Measurements from ENCODE around the gene KRT8. TPM values are rescaled to one million over a fixed set of nuclear protein-coding genes. Genes with fewer than 3 reads are reported as not detected.

The KRT8 gene
- total RNA-seq, 1 donor from 2014 or later, result 9.6 TPM

DNA sequence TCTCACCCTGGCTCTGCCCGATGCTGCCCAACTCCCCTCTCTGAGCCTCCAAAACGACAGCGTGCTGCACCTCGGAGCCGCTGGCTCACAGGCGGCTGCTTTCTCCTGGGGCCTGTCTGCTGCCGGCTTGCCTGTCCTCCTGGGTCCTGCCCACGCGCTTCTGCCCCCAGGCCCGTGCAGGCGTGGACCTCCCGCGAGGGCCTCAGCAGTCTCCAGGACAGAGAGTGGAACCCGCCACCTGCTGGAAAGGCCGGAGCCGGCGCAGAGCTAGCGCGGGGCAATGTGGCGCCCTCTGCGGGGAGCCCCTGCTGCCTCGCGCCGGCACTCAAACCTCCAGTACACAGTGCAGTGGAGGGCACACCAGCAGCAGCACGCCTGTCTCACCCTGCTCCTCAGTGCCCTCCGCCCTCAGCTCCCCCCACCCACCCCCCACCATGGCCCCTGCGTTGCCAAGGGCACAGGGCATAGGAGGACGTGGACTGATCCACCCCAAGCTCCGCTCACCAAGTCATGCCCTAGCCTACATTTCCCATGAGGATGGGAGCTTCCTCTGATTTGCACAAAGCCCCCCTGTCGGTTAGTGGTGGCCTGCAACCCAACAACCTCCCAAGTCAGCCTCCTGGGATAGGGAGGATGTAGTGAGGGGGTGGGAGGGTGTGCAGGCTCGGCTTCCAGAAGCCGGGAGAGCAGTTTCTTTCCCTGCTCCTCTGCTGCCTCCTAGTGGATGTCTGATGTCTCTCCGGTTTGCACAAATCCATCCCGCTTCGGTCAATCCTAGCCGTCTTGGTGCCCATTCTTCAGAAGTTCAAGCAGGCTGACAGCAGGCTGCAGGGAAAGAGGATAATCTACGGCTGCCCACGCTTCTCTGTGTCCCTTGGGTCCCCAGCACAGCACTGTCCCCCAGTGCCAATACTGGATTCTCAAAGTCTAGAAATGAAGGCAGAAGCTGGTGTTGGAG lies 25.2 kb downstream of the KRT8 start:
- intact Hi-C loops (cut with DNase I), result loop anchor here (5.0 to 10.0 kb wide), 2 partner anchors 297 to 505 kb away; no protein-coding TSS in a partner anchor
- ATAC-seq (peak; percentile 90), DNase-seq (ENCODE audit: low spot score) (peak; percentile 85)

DNA sequence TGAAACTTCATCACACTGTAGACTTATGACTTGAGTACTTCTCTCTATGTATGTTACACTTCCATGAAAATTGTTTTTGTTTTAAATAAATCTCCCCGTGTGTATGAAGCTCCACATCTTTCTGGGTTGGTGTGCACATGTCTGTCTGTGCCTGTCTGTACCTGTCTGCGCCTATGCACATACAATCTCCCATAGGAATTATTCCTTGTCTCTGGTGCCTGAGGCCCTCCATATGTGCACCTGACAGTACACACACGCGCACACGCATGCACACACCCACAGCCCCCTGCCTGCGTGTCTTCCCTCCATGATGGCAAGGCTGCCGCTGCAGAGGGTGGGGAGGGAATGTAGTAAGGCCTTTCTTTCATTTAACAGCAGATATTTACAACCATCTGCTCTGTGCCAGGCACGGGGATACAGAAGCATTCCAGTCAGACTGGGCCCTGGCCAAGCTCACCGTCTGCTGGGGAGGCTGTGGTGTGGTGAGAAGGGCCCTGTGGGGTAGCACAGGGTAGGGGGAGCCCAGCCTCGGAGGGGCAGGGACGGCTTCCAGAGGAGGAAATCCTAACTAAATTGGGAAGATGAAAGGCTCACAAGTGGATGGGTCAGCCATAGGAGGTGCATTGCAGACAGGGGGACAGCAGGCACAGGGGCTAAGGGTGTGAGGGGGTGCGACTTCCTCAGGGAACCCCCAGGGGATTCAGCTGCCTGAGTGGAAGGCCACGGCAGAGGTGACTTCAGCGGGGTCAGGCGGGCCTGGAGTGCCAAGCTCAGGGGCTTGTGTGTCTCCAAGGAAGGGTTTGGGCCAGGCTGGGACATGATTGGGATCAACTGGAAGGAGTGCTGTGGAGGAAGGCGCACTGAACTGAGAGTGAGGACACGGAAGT lies 26.1 kb downstream of the KRT8 start:
- no peak for ATAC-seq
- no peak for DNase-seq (ENCODE audit: low spot score)
- intact Hi-C loops (cut with DNase I), result loop anchor here (5.0 to 10.0 kb wide), 2 partner anchors 296 to 504 kb away; no protein-coding TSS in a partner anchor

DNA sequence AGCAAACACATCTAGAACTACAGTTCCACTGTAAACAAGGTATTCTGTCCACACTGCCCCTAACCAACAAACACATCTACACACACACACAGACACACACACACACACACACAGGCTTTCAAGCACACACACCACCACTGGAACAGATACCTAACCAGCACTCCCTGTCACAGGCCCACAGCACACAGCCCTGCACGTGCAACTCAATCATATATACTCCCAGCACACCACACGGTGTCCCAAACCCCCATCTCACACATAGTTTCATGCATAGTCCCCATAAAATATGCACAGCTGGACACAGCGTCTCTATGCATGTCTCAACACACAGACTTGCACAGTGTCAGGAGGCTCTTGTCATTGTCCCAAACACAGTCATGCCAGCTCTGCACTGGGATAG lies 27.6 kb downstream of the KRT8 start:
- no peak for ATAC-seq
- intact Hi-C loops (cut with DNase I), result loop anchor here (5.0 to 10.0 kb wide), 2 partner anchors 295 to 502 kb away; no protein-coding TSS in a partner anchor
- no peak for DNase-seq (ENCODE audit: low spot score)

DNA sequence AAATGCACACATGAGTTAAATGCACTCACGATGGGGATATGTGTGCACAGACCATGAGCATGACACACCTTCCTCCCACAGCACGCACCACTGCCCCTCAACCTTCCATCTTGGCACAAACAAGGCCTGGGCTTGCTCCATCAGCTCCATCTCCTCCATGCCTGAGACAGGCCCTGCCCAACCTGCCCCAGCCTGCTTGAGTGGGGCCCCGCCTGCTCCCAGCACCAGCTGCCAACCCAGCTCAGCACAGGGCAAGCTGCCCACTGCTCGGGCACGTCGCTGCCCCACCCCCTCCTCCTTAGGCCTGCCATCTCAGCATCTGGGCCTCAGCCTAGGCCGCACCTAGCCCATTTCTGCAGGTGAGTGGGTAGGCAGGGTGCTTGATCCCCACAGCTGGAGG lies 28.5 kb downstream of the KRT8 start:
- intact Hi-C loops (cut with DNase I), result loop anchor here (5.0 to 10.0 kb wide), 2 partner anchors 294 to 502 kb away; no protein-coding TSS in a partner anchor
- DNase-seq (ENCODE audit: low spot score) (peak; percentile 75), ATAC-seq (no peak)

DNA sequence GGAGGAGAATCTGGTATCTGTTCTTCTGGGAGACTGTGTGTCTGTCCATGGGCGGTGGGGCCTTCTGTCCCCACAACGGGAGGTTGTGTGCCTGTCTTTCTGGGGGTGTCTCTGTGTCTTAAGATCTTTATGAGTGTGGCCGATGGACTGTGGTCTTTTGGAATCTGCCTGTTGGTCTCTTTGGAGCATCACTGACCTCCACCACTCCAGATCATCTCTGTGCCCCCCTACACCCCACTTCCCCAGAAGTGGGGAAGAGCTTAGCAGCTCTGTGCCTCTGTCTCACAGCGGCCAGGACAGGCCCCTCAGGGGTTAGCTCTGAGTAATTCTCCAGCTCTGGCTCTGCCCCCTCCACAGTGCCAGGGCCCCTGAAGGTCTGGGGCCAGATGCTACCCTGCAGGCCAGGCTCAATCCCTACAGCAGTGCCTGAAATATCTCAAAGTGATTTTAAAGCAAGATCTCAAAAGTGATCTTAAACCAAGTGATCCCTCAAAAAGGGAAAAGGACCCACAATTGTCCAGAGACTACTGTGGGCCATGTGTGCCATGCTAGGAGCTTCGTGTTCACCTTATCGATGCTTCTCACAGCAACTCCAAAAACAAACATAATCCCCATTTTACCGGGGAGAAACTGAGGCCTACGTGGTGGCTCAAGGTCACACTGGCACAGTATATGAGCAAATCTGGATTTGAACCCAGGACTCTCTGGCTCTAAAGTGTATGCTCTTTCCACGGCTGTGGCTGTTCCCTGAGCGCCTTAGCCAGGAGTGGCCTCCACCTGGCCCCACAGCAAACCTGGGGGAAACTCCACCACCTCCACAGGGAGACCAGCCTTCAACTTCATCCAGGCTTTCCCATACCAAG lies 30.1 kb downstream of the KRT8 start:
- intact Hi-C loops (cut with DNase I), result loop anchor here (5.0 to 10.0 kb wide), 3 partner anchors 293 to 718 kb away; no protein-coding TSS in a partner anchor
- DNase-seq (ENCODE audit: low spot score) (no peak), ATAC-seq (no peak)

DNA sequence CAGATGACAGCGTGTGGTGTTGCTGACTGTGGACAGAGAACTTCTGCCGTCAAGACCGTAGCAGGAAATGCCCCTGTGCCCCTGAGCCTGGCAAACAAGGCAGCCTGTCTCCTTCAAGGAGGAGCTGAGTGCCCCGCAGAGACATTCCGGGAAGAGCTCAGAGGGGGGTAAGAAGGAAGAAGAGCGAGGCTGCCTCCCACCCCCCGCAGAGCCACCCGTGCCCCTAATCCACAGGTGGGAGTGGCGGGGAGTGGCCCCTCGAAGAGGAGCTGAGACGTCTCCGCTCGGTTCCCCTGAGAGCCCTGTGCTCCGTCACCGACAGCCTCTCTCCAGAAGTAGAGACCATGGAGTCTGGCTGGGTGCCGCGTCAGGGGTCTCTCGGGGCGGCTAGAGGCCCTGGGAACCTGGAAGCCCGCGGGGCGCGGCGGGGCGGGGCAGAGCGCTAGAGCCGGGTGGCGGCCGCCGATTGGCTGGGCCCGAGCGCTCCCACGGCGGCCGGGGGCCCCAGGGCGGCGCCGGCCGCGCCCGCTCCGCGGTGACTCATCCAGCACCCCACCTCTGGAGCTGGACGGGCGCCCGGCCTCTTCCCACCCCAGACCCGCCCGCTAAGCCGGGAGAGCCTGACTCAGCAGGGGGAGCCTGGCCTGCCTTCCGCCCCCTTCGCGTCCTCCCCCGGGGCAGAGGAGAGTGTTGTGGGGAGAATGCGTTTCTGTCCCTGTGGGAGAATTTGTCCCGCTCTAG lies 30.9 kb downstream of the KRT8 start:
- DNase-seq (ENCODE audit: low spot score), result peak; percentile 93
- intact Hi-C loops (cut with DNase I), result loop anchor here (5.0 to 10.0 kb wide), 2 partner anchors 499 to 717 kb away; no protein-coding TSS in a partner anchor
- ATAC-seq, result peak; percentile 72

DNA sequence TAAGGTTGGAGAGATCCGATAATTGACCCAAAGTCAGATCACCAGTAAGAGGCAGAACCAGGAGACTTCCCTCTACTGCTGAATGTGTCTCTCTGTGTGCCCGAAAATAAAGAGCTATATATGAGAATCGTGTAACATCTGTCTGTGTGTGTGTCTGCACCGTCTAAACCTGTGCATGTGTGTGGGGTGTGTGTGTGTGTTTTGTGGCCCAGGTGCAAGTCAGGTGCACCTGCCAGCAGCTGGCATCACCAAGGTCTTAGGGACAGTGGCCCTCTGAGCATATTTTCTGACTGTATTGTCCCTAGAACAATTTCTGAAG lies 31.4 kb downstream of the KRT8 start:
- ATAC-seq, result no peak
- no peak for DNase-seq (ENCODE audit: low spot score)
- intact Hi-C loops (cut with DNase I), result loop anchor here (5.0 to 10.0 kb wide), 2 partner anchors 499 to 716 kb away; no protein-coding TSS in a partner anchor

DNA sequence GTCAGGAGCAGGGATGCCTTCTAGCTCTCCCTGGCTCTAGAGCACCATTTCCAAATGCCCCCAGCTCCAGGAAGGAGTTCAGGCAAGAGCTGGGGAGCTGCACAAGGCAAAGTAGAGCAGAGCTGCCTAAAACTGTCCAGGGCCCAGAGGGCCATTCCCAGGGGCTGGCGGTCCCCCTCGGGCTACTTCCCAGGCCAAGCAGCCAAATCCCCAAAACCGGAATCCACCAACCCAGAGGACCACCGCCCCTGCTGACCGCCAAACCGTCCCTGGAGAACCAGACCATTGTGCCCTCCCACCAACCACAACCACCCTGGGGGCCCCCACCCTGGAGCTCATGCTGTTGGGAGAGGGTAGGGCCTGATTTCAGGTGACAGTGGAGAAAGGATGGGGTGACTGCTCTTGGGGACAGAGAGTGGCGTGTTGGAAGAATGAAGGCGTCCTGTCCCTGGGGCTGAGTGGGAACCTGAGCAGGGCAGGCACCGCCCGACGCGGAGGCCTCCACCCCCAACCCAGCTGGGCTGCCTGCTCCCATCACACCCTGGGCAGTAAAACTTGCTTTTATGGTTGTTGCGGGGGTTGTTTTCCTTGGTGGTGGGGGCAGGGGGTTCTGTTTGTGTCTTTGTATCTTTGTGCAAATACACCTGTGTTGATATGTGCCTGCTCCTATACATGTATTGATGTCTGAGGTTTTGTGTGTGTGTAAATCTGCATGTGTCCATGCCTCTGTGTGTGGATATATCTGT lies 32.1 kb downstream of the KRT8 start:
- no peak for ATAC-seq
- intact Hi-C loops (cut with DNase I), result loop anchor here (5.0 to 10.0 kb wide), 2 partner anchors 498 to 716 kb away; no protein-coding TSS in a partner anchor
- DNase-seq (ENCODE audit: low spot score), result no peak

DNA sequence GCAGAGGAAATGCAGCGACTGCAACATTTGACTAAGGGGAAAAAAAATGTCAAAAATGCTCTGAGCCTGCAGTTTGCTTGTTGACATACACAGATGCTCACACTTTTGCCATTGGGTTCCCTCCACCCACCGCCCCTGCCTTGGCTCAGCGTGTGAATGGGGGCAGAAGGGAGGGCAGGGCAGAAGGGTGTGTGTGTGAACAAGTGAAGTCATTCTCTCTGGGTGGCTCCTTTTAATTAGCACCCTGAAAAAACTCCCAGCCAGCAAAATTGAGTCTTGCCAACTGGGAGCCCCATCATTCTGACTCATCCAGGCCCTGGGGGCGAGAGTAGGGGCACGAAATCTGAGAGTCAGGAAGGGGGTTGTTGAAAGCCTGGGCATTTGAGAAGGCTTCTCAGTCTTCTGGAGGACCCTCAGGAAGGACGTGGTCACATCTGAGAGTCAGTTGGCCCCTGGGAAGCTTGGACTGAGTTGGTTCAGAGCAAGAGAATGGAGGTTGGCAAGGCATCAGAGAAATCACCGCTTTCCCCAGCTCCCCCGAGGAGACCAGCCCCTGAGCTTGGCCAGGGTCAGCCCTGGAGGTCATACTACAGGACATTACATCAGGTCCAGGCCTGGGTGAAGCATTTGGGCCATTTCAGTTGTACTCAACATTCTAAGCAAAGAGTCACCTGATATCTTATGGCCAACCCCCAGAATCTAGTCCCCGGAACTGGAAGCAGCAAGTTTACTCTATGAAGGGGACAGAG lies 33.4 kb downstream of the KRT8 start:
- DNase-seq (ENCODE audit: low spot score) (peak; percentile 80), ATAC-seq (peak; percentile 74)
- intact Hi-C loops (cut with DNase I), result loop anchor here (5.0 to 10.0 kb wide), 2 partner anchors 497 to 714 kb away; no protein-coding TSS in a partner anchor

DNA sequence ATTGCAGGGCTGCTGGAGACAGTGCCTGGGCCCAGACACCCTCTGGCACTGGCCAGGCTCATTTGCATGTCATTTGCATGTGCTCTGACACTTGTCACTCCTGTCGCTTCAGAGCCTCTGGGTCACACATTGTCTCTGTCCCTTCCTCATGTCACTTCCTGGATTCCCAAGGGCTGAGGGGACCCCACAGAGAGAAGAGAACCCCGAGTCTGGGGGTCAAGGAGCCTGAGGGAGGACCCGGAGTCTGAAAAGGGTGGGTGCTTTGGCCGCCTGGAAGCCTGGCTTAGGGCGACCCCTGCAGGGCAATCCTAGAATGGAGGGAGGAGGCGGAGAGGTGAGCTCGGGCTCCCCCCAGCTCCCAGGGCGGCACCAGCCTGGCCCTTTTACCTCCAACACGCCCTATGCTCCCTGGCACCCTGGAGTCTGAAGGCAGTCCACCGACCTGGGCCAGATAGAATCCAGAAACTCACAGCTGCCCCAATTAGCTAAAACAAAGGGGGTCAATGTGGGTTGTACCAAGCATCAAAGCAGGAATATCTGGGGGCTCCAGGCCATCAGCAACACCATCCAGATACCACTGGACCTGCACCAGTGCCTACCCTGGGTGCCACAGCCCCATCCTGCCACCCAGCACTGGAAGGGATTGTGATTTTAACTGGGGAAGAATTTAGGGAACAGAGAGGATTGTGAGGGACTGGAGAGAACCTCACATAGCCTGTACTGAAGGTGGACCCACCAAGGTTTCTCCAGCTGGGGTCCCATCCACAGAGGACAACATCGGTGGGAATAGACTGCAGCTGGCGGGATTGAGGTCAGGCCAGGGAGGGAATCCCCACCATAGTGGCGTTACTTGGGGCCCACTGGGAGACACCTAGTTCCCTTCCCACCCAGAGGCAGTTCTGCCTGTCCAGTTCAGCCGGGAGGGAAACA lies 34.2 kb downstream of the KRT8 start:
- DNase-seq (ENCODE audit: low spot score) (peak; percentile 80), ATAC-seq (peak; percentile 25)

DNA sequence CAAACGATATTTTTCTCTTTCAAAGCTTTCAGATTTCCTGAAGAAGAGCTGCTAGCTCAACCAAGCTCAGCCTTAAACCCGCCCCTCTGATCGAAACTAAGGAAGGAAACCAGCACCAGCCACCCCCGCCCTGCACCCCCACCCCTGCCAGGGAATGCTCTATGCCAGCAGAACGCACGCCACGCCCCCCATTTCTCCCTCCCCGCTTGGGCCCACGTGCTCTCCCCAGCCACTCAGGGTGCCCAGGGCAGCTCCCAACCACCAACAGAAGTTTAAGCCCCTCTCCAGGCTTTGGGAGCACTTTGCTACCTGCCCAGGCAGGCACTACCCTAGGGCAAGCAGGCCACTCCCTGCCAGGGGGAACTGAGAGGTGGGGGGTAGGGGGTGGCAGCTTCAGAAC lies 37.2 kb downstream of the KRT8 start:
- DNase-seq (ENCODE audit: low spot score) (peak; percentile 79), ATAC-seq (peak; percentile 35)
- intact Hi-C loops (cut with DNase I), result no loop called here

More for the DNA sequence above, 34.2 kb downstream of the KRT8 start:
- intact Hi-C loops (cut with DNase I), result loop anchor here (5.0 to 10.0 kb wide), 2 partner anchors 496 to 713 kb away; no protein-coding TSS in a partner anchor

DNA sequence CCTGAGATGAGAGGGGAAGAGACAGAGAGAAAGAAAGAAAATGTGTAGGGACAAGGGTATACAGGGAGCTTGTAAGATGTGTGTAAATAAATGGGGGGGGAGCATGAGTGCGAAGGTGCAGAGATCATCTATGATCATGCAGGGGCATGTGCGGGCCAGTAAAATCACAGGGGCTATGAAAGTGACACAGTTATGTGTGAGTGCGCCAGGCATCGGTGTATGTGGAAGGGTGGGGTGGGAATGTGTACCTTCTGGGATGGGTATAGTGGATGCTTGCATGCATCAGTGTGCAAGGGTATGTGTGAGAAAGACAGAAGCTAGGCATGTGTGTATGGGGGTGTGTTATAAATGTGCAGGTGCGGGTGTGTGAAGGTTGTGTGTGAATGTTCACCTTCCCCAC lies 37.7 kb downstream of the KRT8 start:
- intact Hi-C loops (cut with DNase I), result no loop called here
- ATAC-seq (no peak), DNase-seq (ENCODE audit: low spot score) (no peak)

DNA sequence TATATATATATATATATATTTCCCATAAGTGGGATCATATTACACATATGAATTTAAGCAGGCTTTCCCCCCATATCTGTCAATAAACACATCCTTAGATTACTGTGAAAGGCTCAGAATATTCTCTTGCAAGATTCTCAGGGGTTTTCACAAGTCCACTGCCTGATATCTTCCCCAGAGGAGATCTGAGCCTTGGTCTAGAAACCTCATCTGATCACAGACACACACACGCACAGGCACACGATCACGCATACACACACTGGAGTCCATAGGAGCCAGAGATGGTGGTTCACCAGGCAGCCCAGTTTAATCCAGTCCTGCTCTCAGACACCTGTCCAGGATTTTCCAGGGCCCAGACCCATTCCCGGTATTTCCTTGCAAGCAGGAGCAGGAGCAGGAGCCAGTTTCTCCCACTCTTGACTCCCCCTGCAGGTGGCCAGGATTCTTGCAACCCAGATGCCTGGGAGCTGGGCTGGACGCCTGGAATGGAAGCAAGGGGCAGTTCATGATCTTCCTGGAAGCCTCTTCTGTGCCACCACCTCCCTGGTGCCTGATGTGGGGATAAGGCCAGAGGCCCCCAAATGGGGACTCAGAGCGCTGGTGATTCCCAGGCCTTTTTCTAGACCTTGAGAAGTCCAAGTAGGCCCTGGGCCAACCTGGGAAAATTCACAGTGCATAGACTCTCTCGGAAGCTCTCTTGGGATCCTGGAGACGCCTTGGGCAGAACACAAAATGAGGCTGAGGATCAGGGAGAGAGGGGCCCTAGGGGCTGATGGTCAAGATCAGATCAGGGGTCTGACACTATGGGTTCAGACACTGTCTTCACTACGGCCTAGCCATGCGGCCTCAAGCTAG lies 39.6 kb downstream of the KRT8 start:
- intact Hi-C loops (cut with DNase I), result no loop called here
- ATAC-seq (peak; percentile 60), DNase-seq (ENCODE audit: low spot score) (peak; percentile 76)

DNA sequence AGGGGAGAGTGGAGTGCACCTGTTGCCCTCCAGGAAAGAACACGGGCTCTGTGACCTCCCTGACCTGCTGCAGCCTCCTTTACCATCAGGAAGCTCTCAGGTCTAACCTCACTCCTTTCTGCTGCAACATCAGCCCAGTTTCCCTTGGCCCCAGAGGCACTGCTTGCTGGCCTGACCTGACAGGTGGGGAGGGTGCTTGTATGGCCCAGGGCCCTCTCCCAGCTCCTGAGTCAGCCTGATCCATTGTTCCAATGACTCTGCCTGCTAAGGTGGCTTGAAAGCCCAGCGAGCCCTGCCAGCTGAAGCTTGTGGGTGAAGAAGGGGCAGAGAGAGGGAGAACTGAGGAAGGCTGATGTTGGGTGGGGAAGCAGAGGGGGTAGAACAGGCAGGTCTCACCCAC lies 42.9 kb downstream of the KRT8 start:
- ATAC-seq (no peak), DNase-seq (ENCODE audit: low spot score) (no peak)
- intact Hi-C loops (cut with DNase I), result no loop called here
